Brain pericyte (primary cell): ENCODE results near the gene WNT7B.

Experiments
- DNase-seq: peaks from one replicate; pipeline ENCODE4 v3.0.0-alpha.2; 2012; ENCODE audit warnings: low read depth, low spot score

Gene WNT7B

DNA sequence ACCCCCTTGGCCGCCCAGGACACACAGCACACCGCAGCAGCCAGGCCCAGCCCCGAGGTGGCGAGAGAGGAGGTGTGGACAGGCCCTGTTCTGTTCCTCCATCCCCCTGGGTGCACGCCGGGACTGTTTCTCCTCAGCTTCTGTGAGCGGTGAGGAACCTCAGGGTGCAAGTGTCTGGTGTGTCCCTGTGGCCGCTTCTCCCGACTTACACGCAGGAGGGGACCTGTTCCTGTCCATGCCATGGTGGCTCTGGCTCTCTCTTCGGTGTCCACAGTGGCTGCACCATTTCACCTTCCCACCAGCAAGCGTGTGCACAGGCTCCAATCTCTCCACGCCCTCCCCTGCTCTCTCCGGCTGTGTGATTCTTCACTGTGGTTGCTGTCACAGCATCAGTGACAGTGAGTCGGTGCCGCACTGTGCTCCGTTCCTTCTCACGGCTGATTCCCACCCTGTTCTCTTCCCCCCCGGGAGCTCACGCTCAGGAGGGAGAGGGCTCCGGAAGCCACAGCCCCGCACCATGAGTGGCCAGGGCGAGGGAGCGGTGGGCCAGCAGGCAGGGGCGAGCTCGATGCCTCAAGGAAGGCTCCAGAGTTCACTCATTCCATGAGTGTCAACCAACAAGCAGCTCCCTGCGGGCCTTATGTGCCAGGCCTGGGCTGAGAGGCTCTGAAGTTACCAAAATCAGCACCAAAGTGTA lies 18.6 kb upstream of the WNT7B start:
- no peak for DNase-seq

DNA sequence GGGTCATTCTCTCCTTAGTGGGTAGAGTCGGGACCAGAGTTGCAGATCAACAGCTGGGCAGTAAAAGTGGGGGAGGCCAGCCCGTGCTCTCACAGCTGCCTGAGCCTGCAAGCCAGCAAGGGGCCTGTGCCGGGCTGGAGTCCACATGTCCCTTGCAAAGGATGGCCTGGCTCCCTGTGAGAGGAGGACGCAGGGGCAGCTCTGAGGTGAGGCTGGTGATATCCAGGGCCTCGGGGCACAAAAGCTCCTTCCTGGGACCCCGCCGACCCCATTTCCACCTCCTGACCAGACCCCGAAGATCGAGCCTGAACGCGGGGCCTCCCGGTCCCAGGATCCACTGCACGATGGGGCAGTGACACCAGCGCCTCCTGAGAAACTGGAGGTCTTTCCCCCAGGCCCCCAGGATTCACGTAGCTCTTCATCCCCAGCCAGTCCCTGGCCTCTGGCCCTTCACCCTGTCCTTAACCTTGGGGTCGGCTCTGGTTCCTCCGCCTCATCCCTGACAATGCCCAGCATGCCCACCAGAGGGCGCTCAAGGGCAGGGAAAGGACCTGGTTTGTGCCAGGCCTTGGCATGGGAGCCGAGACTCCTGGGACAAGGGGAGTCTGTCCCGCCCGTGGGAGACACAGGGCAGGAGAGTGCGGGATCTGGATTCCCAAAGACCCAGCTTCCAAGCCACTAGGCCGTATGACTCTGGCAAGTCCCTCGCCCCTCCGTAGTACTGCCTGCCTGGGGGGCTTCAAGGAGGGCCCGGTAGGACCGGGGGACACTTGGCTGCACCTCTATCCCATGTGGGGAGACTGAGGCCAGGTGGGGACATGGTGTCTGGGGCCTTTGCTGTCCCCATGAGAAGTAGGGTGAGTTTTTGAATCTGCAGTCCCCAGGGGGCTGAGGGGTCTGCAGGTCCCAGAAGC lies 17.8 kb upstream of the WNT7B start:
- no peak for DNase-seq

DNA sequence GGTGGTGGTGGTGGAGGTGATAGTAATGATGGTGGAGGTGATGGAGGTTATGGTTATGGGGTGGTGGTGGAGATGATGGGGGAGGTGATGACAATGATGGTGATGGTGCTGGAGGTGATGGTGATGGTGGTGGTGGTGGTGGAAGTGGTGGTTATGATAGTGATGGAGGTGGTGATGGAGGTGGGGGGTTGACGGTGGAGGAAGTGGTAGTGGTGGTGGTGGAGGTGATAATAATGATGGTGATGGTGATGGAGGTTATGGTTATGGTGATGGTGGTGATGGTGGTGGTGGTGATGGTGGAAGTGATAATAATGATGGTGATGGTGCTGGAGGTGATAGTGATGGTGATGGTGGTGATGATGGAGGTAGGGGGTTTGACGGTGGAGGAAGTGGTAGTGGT lies 16.9 kb upstream of the WNT7B start:
- DNase-seq = no peak

DNA sequence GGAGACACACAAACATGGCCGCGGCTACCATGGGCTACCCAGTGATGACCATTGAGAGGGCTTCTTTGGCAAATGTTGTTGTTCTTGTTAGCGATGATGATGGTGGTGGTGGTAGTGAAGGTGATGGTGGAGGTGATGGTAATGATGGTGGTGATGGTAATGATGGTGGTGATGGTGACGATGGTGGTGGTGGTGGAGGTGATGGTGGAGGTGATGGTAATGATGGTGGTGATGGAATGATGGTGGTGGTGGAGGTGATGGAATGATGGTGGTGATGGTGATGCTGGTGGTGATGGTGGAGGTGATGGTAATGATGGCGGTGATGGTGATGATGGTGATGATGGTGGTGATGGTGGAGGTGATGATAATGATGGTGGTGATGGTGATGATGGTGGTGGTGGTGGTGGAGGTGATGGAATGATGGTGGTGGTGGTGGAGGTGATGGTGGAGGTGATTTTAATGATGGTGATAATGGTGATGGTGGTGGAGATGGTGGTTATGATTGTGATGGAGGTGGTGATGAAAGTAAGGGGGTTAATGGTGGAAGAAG lies 16.3 kb upstream of the WNT7B start:
- no peak for DNase-seq

DNA sequence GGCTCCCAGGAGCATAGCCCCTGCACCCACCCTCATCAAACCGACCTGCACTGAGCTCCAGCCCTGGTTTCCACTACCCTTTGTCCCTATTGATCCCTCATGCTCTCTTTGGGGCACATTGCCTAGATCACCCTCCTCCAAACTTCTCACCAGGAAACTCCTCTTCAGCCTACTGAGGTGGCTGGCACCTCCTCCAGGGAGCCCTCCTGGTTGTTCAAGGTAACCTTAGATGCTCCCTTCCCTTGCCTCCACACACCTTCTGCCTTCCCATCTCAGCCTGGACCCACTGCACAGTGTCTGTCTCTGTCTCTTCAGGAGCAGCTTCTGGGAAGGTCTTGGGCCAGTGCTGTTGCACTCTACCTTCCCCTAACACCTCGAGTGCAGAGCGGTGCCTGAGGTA lies 15.8 kb upstream of the WNT7B start:
- no peak for DNase-seq

DNA sequence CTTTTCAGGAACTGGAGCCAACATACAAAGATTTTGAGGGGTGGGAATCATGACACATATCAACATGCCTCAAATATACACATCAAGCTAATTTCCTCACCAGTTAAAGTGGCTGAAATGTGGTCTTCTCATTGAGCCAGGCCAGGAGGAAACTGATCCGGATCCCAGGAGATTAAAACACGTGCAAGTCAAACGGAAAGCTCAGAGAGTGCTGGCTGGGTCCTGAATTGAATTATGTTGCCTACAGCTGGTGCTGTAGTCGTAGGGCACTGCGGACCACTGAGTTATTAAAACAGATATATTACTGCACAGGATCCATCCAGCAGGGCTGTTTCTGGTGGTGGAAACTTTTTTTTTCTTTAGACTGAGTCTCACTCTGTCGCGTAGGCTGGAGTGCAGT lies 14.1 kb upstream of the WNT7B start:
- no peak for DNase-seq

DNA sequence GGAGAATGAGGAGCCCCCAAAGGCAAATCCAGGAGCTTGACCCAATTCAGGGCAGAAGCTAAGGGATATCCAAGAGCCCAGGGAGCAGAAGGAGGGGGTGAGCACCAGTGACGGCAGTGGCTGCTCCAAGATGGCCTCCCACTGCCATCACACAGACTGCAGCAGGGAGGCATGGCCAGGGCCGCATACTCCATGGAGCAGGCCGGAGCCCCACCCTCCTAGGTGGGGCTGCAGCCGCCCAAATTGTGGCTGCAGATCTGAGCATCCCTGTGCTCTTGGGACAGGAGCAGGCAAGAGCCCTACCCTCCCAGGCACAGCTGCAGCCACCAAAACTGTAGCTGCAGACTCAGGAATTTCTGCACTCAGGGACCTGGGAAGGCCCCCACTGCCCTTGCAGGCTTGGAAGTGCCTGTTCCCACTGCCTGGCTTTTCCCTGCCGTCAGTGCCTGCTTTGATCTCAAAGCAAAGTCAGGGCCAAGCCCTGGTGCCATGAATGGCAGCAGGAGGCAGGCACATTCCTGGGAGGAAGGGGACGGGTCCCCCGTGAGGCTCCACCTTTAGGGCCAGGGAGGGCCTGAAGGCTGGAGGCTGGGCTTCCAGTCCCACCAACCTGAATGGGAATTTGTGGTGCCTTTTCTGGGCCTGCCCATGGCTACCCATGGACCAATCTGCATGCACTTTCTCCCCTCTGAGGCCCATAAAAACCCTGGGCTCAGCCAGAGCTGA lies 10.3 kb upstream of the WNT7B start:
- no peak for DNase-seq

DNA sequence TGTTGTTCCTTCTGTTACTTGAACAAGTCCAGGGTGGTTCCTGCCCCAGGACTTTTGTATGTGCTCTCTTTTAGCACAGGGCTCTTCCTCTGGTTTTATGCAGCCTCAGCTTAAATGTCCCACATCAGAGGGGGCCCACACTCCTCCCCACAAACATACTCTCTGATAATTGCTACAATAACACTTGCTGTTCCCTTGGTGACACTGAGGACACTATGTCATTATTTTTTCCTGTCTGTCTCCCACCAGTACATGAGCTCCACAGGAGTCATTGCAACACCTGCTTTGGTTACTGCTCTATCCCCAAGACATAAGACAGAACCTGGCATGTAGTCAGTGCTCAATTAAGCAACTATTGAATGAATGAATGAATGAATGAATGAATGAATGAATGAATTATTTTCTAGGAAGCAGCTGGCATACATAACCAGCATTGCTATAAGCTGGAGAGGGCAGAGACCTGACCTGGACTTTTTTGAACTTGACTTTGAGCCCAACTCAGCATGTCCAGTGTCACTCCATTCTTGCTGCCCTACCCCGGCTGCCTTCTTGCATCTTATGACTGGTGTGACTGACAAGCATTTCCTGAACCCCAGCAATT lies 7.5 kb upstream of the WNT7B start:
- no peak for DNase-seq

DNA sequence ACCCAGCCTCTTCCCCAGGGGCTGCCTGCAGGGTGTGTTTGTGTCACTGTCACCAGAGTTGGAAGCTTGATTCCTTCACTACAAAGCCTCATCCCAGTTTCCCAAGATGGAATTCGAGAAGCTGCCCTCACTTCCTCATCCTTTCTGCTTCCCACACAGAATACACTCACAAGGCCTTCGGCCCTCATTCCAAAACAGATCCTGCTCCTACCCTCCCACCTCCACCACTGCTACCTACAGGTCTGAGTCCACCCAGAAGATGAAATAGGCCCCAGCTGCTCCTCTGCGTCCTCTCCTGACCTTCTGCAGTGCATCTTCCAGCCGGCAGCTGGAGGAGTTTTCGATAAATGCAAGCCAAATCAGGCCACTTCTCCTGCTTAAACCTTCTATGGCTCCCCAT lies 6.8 kb upstream of the WNT7B start:
- DNase-seq = no peak

DNA sequence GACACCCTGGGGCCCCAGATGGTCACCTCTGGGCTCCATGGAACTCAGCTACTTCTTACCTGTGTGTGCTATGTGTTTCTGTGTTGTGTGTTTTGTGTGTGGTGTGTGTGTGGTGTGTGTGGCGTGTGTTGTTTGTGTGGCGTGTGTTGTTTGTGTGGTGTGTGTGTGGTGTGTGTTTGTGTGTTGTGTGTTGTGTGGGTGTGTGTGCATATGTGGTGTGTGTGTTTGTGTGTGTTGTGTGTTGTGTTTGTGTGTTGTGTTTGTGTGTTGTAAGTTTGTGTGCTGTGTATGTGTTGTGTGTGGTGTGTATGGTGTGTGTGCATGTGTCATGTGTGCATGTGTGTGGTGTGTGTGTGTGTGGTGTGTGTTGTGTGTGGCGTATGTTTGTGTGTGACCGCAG lies 3.8 kb upstream of the WNT7B start:
- no peak for DNase-seq

DNA sequence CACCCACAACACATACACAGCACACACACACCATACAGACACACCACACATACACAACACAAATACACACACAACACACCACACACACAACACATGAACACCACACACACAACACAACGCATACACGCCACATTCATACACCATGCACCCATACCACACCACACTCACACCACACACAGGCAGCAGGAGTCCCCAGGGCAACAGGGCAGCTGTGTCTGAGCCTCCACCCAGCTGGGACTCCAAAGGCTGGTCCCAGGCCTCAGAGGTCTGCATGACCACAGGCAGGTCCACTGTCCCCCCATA lies 3.3 kb upstream of the WNT7B start:
- DNase-seq = no peak

DNA sequence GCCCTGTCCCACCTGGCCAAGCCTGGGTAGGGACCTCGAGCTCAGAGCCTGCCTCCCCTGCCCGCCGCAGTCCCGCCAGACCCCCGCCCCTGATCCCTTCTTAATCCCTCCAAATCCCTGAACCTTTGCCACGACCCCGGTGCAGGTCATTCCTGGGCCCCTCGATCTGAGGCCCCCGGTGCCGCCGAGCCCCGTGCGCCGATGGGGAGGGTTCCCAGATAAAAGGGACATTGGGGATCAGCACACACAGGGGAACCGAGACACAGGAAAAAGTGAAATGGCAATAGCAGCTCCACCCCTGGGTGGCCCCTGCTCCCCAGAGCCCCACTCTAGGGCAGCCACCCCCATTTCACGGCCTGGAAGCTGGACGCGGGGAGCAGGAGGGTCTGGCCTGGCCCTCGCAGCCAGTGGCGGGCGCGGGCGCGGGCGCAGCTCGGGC lies 1.3 kb upstream of the WNT7B start:
- DNase-seq = no peak

DNA sequence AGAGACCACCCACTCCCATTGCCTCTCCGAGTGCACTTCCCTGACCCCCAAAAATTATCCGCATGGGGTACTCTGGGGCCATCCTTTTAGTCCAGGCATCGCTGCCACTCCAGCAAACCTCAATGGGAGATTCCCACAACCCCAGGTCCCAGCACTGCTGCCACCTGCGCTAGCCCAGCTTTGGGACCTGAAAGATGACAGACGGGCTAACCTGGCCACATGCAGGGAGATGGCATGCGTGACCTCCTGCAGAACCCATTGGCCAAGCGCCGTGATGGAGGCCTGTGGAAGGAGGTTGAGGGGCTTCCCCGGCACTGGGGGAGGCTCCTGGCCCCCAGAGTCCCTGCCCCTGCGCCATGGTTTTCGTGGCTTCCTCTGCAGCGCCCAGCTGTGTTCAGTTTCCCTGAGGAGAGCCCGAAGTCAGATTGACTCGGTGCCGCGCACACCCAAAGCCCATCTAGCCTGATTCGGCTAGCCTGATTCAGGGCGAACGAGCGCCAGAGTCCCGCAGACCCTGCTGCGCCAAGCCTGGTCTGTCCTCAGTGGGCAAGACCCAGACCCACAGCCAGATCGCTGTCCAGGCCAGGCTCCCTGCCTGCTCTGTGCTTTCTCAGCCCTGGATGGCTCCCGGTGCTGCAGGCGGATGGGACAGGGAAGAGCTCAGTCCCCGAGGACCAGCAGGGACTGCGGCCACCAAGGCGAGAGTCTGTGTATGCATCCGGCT lies 751 bp upstream of the WNT7B start:
- DNase-seq = no peak

DNA sequence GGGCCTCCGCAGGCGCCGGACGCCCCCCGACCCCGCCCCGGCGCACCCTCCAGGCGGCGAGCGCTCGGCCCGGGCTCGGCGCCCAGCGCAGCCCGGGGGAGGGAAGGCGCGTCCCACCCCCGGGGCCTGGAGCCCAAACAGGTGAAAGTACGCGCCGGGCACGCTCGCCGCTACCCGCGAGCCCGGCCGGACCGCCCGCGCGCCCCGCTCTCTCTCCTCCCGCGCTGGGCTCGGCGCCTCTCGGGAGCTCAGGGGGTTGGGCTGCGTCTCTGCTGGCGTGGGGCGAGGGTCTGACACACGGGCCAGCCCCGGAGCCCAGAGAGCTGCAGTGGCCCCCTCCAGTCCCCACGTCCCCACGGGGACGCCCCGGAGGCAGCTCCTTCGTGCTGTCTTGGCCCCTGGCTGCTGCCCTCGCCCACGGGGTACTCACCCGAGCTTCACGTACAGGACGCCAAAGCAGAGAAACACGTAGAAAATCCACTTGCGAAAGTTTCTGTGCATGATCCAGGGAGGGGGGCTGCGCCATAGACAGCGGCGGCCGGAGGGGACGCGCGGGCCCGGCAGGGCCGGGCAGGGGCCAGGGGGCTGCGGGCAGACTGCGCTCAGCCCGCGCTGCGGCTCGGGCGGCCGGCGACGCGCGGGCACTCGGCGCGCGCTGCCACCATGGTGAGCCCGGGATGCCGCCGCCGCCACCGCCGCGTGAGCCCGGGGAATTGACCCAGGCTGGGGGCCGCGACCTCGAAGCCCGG lies 534 bp downstream of the WNT7B start:
- no peak for DNase-seq

DNA sequence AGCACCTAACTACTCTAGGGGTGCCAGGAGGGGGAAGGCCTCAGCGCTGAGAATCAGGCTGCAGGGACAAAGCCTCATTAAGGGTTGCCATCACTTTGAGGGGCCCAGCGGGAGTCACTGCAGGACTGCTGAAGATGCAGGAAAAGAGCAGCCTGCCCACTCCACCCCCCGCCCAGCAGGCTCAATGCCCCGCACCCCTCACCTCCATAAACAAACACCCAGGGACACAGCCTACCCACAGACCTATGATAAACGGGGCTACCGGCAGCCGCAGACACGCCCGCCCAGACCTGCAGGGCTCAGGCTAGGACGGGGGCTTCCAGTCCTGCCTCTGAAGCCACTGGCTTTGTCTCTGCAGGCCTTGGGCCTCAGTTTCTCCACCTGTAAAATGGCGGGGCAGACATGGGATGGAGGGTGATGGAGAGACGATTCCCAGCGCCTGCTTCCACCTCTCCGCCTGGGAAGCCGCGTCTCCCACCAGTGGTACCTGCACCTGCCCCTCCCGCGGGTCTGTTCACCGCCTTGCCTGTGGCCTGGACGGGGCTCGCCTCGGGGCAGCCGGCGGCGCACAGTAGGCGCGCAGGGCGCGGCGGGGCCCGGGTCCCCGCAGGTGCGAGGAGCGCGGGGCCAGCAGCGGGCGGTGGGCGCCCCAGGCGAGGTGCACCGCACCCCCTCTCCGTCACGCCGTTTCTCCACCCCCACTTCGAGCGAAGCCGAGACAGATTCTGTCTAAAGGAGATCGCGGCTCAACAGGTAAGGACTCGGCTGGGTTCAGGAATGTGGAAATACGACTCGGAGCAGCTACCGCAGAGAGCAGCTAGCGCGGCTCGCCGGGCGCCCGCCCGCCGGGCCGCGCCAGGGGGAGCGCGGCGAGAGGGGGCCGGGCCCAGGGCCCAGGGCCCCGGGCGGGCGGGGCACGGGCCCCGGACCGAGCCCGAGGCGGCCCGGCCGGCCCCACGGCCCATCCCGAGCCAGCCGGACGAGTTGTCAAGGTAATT lies 1.5 kb downstream of the WNT7B start:
- no peak for DNase-seq

DNA sequence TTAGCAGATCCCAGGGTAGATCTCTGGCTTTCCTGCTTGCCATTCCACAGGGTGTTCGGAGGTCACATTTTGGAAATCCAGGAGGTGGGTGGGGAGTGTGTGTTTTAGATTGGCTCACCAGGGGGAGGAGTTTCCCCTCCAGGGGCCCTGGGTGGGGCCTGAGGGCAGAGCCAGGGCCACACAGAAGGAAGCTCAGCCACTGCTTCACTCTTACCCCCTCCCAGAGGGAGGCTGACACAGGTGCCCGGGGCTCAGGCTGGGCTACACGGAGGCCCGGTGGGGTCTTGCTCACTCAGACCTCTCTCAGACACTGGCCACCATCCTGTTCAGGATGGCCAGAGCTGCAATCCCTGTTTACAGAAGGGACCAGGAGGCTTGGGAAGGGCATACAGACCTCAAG lies 2.5 kb downstream of the WNT7B start:
- no peak for DNase-seq

DNA sequence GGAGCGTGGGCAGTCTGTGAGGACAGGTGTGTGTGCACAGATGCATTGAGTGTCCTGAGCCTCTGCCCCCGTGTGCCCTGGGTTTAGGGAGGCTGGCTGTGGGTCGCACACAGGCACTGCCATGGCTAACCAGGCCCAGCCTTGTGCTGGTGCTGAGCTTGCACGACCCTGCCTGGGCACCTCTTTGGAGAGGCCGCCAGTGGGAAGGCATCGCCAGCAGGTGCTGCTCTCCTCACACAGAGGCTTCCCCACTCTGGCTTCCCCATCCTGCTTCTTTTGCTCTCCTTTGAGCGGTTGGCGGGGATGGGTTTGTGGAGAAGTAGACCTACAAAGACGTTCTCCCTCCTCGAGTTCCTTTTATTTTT lies 4.1 kb downstream of the WNT7B start:
- no peak for DNase-seq

DNA sequence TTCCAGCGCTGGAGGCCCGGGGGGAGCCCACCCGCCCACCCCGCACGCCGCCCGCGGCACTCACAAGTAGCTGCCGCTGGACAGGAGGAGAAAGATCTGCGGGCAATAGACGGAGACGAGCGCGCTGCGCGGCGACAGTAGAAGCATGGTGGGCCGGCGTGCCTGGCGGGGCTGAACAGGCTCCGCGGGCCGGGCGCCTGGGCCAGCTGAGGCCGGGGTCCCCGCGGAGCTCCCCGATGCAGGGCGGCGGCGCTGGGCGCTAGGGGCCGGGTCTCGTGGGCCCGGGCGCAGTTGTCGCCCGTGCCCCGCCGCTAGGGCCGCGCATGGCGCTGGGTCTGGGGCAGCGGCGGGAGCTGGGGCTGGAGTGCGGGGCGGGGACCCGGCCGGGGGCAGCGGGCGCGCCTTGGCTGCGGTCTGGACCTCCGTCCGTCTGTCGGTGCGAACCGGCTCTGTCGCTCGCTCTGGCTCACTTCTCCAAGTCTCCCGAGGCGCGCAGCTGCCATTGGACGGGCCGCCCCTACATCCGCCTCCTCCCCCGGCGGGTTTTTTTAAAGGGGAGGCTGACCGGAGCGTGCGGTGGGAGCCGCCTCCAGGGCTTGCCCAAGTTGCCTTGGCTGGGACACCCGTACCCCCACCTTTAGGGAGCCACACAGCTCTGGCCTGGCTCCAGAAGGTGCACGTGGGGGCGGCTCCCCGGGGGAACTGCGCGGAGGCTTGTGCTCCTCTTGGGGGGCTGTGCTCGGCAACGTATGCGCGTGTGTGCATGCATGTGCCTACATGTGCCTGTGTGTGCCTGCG lies 4.7 kb downstream of the WNT7B start:
- DNase-seq = no peak
